ENCODE data around the gene KRTAP2-3. TPM values are rescaled to one million over a fixed set of nuclear protein-coding genes. Genes with fewer than 3 reads are reported as not detected.
"Not testable (repeated sequence)": the region's sequence is repeated elsewhere in the genome, so short reads cannot be mapped to it uniquely, and the experiment has no call there.

Gene KRTAP2-3
- total RNA-seq, 1 donor from 2014 or later = not detected

DNA sequence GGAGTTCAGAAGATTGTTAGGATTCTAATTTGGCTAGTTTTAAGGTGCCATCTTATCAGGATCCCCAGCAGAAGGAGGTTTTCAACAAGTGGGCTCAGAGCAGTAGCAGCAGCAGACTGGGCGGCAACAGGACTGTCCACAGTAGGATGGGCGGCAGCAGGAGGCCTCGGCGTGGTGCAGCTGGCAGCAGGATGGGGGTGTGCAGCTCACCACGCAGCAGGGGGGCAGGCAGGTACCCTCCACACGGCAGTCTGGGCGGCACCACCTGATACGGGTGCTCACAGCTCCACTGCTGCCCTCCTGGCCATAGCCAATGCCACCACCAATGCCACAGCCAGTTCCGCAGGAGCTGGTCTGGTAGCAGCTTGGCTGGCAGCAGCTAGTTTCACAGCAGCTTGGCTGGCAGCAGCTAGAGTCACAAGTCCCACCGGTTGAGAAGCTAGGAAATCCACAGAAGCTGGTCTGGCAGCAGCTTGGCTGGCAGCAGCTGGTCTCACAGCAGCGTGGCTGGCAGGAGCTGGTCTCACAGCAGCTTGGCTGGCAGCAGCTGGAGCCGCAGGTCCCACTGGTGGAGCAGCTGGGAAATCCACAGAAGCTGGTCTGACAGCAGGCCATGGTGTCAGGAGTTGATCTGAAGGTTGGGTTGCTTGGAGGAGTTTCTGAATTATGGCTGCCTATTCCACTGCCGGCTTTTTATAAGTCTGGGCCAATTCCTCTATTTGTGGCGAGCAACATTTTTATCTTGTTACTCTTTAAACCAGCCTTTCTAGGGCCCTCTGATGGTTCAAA, 18.9 kb downstream of the KRTAP2-3 start, which contains the start of gene KRTAP1-1:
Gene KRTAP1-1 (minus strand): TSS at position 668 of the 789 bp plus-strand sequence. CDS start 53 bp downstream, at position 615.
- H3K27ac Mint-ChIP-seq (ENCODE audit: unreplicated experiment); DNase-seq (ENCODE audit: low spot score); H3K36me3 Mint-ChIP-seq (ENCODE audit: low read depth); H3K27me3 Mint-ChIP-seq (ENCODE audit: low read depth); H3K9me3 Mint-ChIP-seq (ENCODE audit: low read depth); H3K4me1 Mint-ChIP-seq (ENCODE audit: low read depth); H3K4me3 Mint-ChIP-seq (ENCODE audit: unreplicated experiment): not testable (repeated sequence)
- TF ChIP-seq, protein P1, sequence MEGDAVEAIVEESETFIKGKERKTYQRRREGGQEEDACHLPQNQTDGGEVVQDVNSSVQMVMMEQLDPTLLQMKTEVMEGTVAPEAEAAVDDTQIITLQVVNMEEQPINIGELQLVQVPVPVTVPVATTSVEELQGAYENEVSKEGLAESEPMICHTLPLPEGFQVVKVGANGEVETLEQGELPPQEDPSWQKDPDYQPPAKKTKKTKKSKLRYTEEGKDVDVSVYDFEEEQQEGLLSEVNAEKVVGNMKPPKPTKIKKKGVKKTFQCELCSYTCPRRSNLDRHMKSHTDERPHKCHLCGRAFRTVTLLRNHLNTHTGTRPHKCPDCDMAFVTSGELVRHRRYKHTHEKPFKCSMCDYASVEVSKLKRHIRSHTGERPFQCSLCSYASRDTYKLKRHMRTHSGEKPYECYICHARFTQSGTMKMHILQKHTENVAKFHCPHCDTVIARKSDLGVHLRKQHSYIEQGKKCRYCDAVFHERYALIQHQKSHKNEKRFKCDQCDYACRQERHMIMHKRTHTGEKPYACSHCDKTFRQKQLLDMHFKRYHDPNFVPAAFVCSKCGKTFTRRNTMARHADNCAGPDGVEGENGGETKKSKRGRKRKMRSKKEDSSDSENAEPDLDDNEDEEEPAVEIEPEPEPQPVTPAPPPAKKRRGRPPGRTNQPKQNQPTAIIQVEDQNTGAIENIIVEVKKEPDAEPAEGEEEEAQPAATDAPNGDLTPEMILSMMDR (IDR thresholded peaks at IDR 0.05) = peak; percentile 28

DNA sequence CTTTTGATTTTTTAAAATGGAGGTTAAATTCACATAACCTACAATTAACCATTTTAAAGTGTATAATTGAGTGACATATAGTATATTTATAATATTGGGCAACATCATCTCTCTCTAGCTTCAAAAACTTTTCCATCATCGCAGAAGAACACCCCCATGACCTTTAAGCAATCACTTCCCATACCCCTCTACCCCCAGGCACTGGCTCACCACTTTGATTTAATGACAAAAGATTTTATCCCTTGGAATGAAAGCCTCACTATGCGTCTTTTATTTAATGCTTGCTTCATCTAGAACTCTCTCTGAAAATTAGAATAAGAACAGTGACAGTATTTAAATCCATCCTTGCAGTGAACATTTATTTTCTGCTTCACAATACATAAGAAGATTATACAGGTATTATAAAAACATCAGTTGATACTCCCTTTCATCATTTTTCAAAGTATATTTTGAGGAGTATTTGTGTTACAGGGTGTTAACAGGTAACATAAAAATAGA, 22.0 kb downstream of the KRTAP2-3 start:
- H3K36me3 Mint-ChIP-seq (ENCODE audit: low read depth) = peaks cover 1% of the 10 kb centered on the region
- DNase-seq (ENCODE audit: low spot score) = no peak
- H3K4me1 Mint-ChIP-seq (ENCODE audit: low read depth) = no peaks in the 10 kb centered on the region
- TF ChIP-seq, protein P1 (IDR thresholded peaks at IDR 0.05) = no peak
- H3K27ac Mint-ChIP-seq (ENCODE audit: unreplicated experiment) = no peak overlapping the region
- H3K9me3 Mint-ChIP-seq (ENCODE audit: low read depth) = peaks cover 3% of the 10 kb centered on the region
- H3K4me3 Mint-ChIP-seq (ENCODE audit: unreplicated experiment) = no peak overlapping the region
- H3K27me3 Mint-ChIP-seq (ENCODE audit: low read depth) = no peaks in the 10 kb centered on the region

DNA sequence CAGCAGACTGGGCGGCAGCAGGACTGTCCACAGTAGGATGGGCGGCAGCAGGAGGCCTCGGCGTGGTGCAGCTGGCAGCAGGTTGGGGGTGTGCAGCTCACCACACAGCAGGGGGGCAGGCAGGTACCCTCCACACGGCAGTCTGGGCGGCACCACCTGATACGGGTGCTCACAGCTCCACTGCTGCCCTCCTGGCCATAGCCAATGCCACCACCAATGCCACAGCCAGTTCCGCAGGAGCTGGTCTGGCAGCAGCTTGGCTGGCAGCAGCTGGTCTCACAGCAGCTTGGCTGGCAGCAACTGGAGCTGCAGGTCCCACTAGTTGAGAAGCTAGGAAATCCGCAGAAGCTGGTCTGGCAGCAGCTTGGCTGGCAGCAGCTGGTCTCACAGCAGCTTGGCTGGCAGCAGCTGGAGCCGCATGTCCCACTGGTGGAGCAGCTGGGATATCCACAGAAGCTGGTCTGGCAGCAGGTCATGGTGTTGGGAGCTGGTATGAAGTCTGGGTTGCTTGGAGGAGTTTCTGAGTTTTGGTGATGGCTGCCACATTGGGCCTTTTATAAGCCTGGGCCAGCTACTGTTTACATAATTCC, 25.5 kb downstream of the KRTAP2-3 start, which contains the start of gene KRTAP1-3:
Gene KRTAP1-3 (minus strand): TSS at position 529 of the 590 bp plus-strand sequence. CDS start 53 bp downstream, at position 476.
- H3K27me3 Mint-ChIP-seq (ENCODE audit: low read depth); H3K36me3 Mint-ChIP-seq (ENCODE audit: low read depth); H3K27ac Mint-ChIP-seq (ENCODE audit: unreplicated experiment); DNase-seq (ENCODE audit: low spot score); H3K9me3 Mint-ChIP-seq (ENCODE audit: low read depth); H3K4me3 Mint-ChIP-seq (ENCODE audit: unreplicated experiment); H3K4me1 Mint-ChIP-seq (ENCODE audit: low read depth): not testable (repeated sequence)

DNA sequence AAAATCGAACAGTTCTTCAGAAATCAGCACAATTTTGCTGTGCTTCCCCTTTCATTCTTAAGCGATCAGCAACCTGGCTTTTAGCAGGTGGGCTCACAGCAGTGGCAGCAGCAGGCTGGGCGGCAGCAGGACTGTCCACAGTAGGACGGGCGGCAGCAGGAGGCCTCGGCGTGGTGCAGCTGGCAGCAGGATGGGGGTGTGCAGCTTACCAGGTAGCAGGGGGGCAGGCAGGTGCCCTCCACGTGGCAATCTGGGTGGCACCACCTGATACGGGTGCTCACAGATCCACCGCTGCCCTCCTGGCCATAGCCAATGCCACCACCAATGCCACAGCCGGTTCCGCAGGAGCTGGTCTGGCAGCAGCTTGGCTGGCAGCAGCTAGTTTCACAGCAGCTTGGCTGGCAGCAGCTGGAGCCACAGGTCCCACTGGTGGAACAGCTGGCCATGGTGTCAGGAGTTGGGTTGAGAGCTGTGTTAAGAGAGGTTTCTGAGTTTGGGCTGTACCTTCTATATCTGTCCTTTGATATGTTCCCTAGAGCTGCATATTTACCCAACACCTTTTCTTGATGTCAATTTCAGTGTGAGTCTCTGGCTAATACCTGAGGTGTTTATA, 30.2 kb downstream of the KRTAP2-3 start, which contains the start of gene KRTAP1-4:
Gene KRTAP1-4 (minus strand): TSS at position 563 of the 613 bp plus-strand sequence. CDS start 117 bp downstream, at position 446.
- Mint-ChIP-seq H3K4me3 (ENCODE audit: unreplicated experiment) (no peak within 1 kb of the TSS), H3K27me3 (ENCODE audit: low read depth) (no peaks in the 10 kb centered on the region), H3K36me3 (ENCODE audit: low read depth) (no peaks in the 10 kb centered on the region), H3K9me3 (ENCODE audit: low read depth) (no peaks in the 10 kb centered on the region), H3K4me1 (ENCODE audit: low read depth) (peaks cover 2% of the 10 kb centered on the region), H3K27ac (ENCODE audit: unreplicated experiment) (no peak within 1 kb of the TSS)
- DNase-seq (ENCODE audit: low spot score) = no peak
- TF ChIP-seq, protein P1 (IDR thresholded peaks at IDR 0.05) = no peak

DNA sequence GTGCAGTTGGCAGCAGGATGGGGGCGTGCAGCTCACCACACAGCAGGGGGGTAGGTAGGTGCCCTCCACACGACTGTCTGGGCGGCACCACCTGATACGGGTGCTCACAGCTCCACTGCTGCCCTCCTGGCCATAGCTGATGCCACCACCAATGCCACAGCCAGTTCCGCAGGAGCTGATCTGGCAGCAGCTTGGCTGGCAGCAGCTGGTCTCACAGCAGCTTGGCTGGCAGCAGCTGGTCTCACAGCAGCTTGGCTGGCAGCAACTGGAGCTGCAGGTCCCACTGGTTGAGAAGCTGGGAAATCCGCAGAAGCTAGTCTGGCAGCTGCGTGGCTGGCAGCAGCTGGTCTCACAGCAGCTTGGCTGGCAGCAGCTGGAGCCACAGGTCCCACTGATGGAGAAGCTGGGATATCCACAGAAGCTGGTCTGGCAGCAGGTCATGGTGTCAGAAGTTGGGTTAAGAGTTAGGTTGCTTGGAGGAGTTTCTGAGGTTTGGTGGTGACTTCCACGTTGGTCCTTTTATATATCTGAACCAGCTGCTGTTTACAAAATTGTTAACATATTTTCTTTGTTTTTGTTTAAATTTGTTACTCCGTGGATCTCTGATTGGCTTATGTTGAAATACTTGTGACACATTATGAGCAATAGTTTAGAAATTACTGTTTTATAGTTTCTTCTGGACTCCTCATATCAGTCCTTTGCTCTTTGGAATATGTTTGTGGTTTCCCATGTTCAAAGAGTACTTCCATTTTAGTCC, 33.0 kb downstream of the KRTAP2-3 start, which contains the start of gene KRTAP1-5:
Gene KRTAP1-5 (minus strand): TSS at position 494 of the 757 bp plus-strand sequence. CDS start 53 bp downstream, at position 441.
- H3K9me3 Mint-ChIP-seq (ENCODE audit: low read depth) = no peaks in the 10 kb centered on the region
- H3K4me1 Mint-ChIP-seq (ENCODE audit: low read depth) = peaks cover 5% of the 10 kb centered on the region
- no peak for DNase-seq (ENCODE audit: low spot score)
- H3K4me3 Mint-ChIP-seq (ENCODE audit: unreplicated experiment) = no peak within 1 kb of the TSS
- TF ChIP-seq, protein P1 (IDR thresholded peaks at IDR 0.05) = no peak
- H3K36me3 Mint-ChIP-seq (ENCODE audit: low read depth) = no peaks in the 10 kb centered on the region
- no peak within 1 kb of the TSS for H3K27ac Mint-ChIP-seq (ENCODE audit: unreplicated experiment)
- H3K27me3 Mint-ChIP-seq (ENCODE audit: low read depth) = no peaks in the 10 kb centered on the region

Measured in chondrocyte (in vitro differentiated cells).